Urothelium cell line (cell line): ENCODE data around the gene DNAJC5.
"Not testable (repeated sequence)": the region's sequence is repeated elsewhere in the genome, so short reads cannot be mapped to it uniquely, and the experiment has no call there.

Source experiments
- DNase-seq: peaks from one replicate; pipeline ENCODE4 v3.0.0; 2011; ENCODE audit warnings: low spot score, mixed read lengths
- FAIRE-seq: peaks from 2 replicates; lab custom pipeline; 2011; peaks lifted over from hg19 to GRCh38; lab: Jason Lieb, UNC

DNAJC5 gene

GRCh38 chr20:63963784-63964301 lies 68.9 kb downstream of the DNAJC5 start:
- DNase-seq, result no peak
- no peak for FAIRE-seq

DNA sequence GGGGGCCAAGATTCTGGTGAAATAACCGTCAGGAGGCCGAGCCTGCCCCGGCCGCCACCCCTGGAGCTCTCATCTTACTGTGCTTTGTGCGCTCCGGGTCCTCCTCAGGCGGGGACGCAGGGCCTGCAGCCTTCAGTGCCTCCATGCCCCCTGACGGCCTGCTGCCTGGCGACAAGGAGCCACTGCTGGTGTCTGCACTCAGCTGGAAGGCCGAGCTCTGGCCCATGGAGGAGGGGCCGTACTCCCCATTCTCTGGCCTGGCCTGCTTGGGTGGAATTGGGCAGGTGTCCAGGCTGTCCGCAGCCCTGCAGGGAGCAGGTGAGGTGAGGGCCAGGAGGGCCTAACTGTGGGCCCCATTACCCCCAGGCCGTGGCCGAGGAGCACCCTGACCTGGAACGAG lies 69.5 kb downstream of the DNAJC5 start:
- FAIRE-seq (no peak), DNase-seq (no peak)

- FAIRE-seq (no peak), DNase-seq (no peak)
These were observed 71.4 kb downstream of the DNAJC5 start for GRCh38 chr20:63966172-63966943.

DNA sequence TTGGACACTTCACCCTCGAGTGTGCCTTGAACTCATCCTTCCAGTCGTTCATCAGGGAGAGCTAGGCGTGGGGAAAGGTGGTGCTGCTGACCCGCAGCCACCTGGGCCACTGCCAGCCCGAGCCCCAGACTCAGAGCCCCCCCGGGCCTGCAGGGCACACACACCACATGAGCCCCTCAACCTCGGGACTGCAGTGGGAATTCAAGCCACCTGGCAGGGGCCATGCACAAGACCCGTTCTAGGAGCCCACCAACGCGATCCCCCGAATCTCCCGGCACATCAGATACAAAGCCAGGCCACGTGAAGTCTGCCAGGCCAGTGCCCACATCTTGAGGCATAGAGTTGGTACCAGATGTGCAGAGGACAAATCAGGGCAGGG lies 72.0 kb downstream of the DNAJC5 start:
- FAIRE-seq (no peak), DNase-seq (no peak)

GRCh38 chr20:63967330-63968135 lies 72.6 kb downstream of the DNAJC5 start:
- no peak for FAIRE-seq
- no peak for DNase-seq

- FAIRE-seq, result no peak
- DNase-seq, result no peak
These were observed 73.4 kb downstream of the DNAJC5 start for GRCh38 chr20:63968136-63968927.

GRCh38 chr20:63968928-63969760 lies 74.2 kb downstream of the DNAJC5 start:
- FAIRE-seq (no peak), DNase-seq (no peak)

GRCh38 chr20:63969838-63970713 lies 75.2 kb downstream of the DNAJC5 start, which contains the start of gene ZNF512B:
Gene ZNF512B, minus strand, starts transcription at chr20:63969930. Its CDS starts 1,980 bp downstream, at chr20:63967950.
- FAIRE-seq, result no peak
- peak; percentile 83 for DNase-seq

GRCh38 chr20:63970714-63971431 lies 75.9 kb downstream of the DNAJC5 start:
- no peak for DNase-seq
- FAIRE-seq, result no peak

- FAIRE-seq, result not testable (repeated sequence)
These were observed 77.0 kb downstream of the DNAJC5 start for GRCh38 chr20:63971960-63972311.

DNA sequence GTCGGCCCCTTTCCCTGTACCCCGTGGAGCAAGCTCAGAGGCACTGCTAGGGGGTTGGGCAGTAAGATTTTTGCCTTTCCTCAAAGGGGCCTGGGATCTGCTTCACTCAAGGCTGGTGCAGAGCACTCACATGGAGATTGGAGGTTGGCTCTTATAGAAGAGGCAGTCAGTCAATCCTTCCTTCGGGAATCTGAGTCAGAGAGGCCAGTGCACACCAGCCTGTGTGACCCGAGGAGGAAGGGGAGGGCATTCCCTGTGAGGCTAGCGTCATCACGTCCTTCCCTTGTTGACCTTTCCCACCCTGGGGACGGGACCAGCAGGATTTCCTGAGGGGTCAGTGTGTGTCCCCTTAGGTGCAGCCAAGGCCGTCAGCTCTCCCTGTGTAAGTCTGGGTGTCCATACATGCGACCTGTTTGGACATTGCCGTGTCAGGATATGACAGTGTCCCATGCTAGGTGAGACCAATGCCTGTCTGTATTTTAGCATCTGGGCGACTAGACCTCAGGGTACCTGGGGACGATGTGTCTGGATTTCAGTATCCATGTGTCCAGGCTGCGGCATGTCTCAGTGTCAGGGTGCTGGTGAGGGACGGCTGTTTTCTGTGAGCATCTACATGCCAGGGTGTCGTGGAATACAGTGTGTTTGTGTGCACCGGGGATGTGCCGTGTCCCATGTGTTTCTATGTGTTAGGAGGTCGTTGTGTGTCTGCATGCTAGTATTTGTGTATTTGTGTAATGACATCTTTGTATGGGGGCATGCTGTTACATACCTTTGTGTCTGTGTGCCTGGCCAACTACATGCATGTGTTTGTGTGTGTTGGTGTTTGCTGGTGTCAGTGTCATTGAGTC lies 77.6 kb downstream of the DNAJC5 start:
- FAIRE-seq (no peak), DNase-seq (no peak)

More at GRCh38 chr20:63971960-63972311, 77.0 kb downstream of the DNAJC5 start:
- not testable (repeated sequence) for DNase-seq

- no peak for DNase-seq
- no peak for FAIRE-seq
These were observed 78.2 kb downstream of the DNAJC5 start for GRCh38 chr20:63973160-63973479.

- peak; percentile 90 for DNase-seq
- FAIRE-seq, result no peak
These were observed 78.9 kb downstream of the DNAJC5 start for GRCh38 chr20:63973636-63974401.

- FAIRE-seq, result no peak
- no peak for DNase-seq
These were observed 79.7 kb downstream of the DNAJC5 start for GRCh38 chr20:63974402-63975200.

- not testable (repeated sequence) for DNase-seq, FAIRE-seq
These were observed 81.6 kb downstream of the DNAJC5 start for GRCh38 chr20:63976511-63976910.
